HG02943 (cell line): ENCODE data around the gene DLGAP4.

Experiments
- ATAC-seq: cut with Tn5 transposase; IDR thresholded peaks from one replicate; pipeline ENCODE4 v1.9.1; 2021; ENCODE audit warnings: mild to moderate bottlenecking, low read depth, moderate library complexity; ENCODE audit not compliant: unreplicated experiment

The DLGAP4 gene

GRCh38 chr20:36320898-36321695 lies 15.0 kb downstream of the DLGAP4 start:
- no peak for ATAC-seq

- no peak for ATAC-seq
These were observed 16.0 kb downstream of the DLGAP4 start for GRCh38 chr20:36322131-36322530.

- no peak for ATAC-seq
These were observed 24.0 kb downstream of the DLGAP4 start for GRCh38 chr20:36330091-36330490.

- no peak for ATAC-seq
These were observed 25.1 kb downstream of the DLGAP4 start for GRCh38 chr20:36331209-36331608.

- no peak for ATAC-seq
These were observed 27.7 kb downstream of the DLGAP4 start for GRCh38 chr20:36333841-36334240.

GRCh38 chr20:36334281-36335205 lies 28.4 kb downstream of the DLGAP4 start:
- ATAC-seq = no peak

GRCh38 chr20:36335206-36335870 lies 29.2 kb downstream of the DLGAP4 start:
- no peak for ATAC-seq

GRCh38 chr20:36336204-36336603 lies 30.1 kb downstream of the DLGAP4 start:
- no peak for ATAC-seq

GRCh38 chr20:36336954-36337704 lies 31.0 kb downstream of the DLGAP4 start:
- no peak for ATAC-seq

- ATAC-seq = no peak
These were observed 31.7 kb downstream of the DLGAP4 start for GRCh38 chr20:36337886-36338285.

- no peak for ATAC-seq
These were observed 33.8 kb downstream of the DLGAP4 start for GRCh38 chr20:36339646-36340592.

- no peak for ATAC-seq
These were observed 34.5 kb downstream of the DLGAP4 start for GRCh38 chr20:36340593-36340990.

- no peak for ATAC-seq
These were observed 35.3 kb downstream of the DLGAP4 start for GRCh38 chr20:36341331-36342020.

- ATAC-seq = no peak
These were observed 36.4 kb downstream of the DLGAP4 start for GRCh38 chr20:36342331-36343120.

GRCh38 chr20:36343641-36344040 lies 37.5 kb downstream of the DLGAP4 start:
- no peak for ATAC-seq

- no peak for ATAC-seq
These were observed 38.5 kb downstream of the DLGAP4 start for GRCh38 chr20:36344517-36345132.

- no peak for ATAC-seq
These were observed 40.1 kb downstream of the DLGAP4 start for GRCh38 chr20:36346256-36346655.
